HG02981 (cell line): ENCODE measurements around the gene TMIE.

Experiments
- ATAC-seq: cut with Tn5 transposase; IDR thresholded peaks from one replicate; pipeline ENCODE4 v1.9.1; 2021; ENCODE audit warnings: mild to moderate bottlenecking, moderate library complexity; ENCODE audit not compliant: unreplicated experiment

TMIE gene

GRCh38 chr3:46706771-46707582 lies 5.8 kb downstream of the TMIE start:
- no peak for ATAC-seq

- ATAC-seq = no peak
Observed at GRCh38 chr3:46707601-46708011, 6.4 kb downstream of the TMIE start.

- ATAC-seq = no peak
Observed at GRCh38 chr3:46708401-46709156, 7.4 kb downstream of the TMIE start.

- no peak for ATAC-seq
Observed at GRCh38 chr3:46709157-46709654, 8.0 kb downstream of the TMIE start.

- ATAC-seq = no peak
Observed at GRCh38 chr3:46709721-46710120, 8.5 kb downstream of the TMIE start.

- no peak for ATAC-seq
Observed at GRCh38 chr3:46710229-46710628, 9.0 kb downstream of the TMIE start.

- no peak for ATAC-seq
Observed at GRCh38 chr3:46710671-46711295, 9.6 kb downstream of the TMIE start.

- no peak for ATAC-seq
Observed at GRCh38 chr3:46711305-46711704, 10.1 kb downstream of the TMIE start.

- no peak for ATAC-seq
Observed at GRCh38 chr3:46711760-46712159, 10.6 kb downstream of the TMIE start.

- no peak for ATAC-seq
Observed at GRCh38 chr3:46712191-46713049, 11.2 kb downstream of the TMIE start.

GRCh38 chr3:46713050-46713897 lies 12.1 kb downstream of the TMIE start:
- ATAC-seq = no peak

GRCh38 chr3:46713898-46714552 lies 12.8 kb downstream of the TMIE start:
- ATAC-seq = peak; percentile 54

GRCh38 chr3:46714728-46715506 lies 13.7 kb downstream of the TMIE start:
- no peak for ATAC-seq

- no peak for ATAC-seq
Observed at GRCh38 chr3:46715507-46716175, 14.4 kb downstream of the TMIE start.

- ATAC-seq = no peak
Observed at GRCh38 chr3:46716461-46717441, 15.6 kb downstream of the TMIE start.

- no peak for ATAC-seq
Observed at GRCh38 chr3:46717447-46718231, 16.4 kb downstream of the TMIE start, which contains the start of gene PRSS50. Gene PRSS50 (minus strand): TSS chr3:46717869. CDS start chr3:46717824, 45 bp downstream.
